GM12801 (cell line): ENCODE results near the gene AIDA.

Experiments used
- CTCF ChIP-seq: IDR thresholded peaks from one replicate; pipeline ENCODE4 v1.5.1; 2011; ENCODE audit warnings: control low read depth; ENCODE audit not compliant: insufficient read length; ENCODE audit errors: extremely low read depth

The AIDA gene

DNA sequence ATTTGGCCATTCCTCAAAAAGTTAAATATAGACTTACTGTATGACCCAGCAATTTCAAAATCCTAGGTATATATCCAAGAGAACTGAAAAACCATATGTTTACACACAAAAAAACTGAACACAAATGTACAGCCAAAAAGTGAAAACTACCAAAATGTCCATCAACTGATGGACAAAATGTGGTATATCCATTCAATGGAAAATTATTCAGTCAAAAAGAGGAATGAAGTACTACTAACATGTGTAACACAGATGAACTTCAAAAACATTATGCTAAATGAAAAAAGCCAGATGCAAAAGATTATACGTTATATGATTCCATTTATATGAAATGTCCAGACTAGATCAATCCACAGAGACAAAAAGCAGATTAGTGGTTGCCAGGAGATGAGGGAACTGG, 8.0 kb downstream of the AIDA start:
- TF ChIP-seq CTCF: no peak

DNA sequence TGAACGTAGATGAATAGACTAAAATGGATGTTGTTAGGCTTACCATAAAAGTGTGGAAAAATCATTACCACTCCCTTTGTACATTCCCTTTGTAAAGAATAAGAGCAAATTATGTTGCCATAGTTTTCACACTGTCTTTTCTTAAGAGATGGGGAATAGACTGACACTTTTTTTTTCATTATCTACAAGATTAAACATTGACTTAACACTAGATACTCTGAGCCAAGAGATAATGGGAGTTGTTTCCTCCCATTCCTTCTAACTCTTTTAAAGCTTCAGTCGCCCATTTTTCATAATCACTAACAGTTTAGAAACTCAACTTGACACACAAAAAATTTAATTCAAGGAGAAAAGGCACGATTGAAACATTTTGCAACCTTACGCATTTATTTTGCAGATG, 10.1 kb downstream of the AIDA start:
- no peak for TF ChIP-seq CTCF

GRCh38 chr1:222697826-222698225, 14.5 kb downstream of the AIDA start:
- no peak for TF ChIP-seq CTCF

DNA sequence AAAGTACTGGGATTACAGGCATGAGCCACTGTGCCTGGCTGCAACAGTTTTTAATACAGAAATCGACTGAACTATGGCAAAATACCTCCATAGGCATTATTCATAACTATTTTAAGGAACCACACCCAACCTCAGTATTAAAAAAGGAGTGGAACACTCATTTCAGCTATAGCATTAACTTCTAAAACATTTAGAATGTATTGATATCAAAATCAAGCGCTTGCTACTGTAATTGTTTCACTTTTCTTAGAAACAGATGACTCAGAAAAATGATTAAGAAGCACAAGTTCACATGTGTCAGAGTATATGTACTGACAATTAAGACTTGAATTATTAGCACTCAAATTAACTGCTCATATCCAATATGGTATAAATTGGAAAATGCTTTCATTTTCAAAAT, 15.1 kb downstream of the AIDA start:
- TF ChIP-seq CTCF: no peak

- TF ChIP-seq CTCF: no peak
Measured at GRCh38 chr1:222696741-222697140, 15.6 kb downstream of the AIDA start.

DNA sequence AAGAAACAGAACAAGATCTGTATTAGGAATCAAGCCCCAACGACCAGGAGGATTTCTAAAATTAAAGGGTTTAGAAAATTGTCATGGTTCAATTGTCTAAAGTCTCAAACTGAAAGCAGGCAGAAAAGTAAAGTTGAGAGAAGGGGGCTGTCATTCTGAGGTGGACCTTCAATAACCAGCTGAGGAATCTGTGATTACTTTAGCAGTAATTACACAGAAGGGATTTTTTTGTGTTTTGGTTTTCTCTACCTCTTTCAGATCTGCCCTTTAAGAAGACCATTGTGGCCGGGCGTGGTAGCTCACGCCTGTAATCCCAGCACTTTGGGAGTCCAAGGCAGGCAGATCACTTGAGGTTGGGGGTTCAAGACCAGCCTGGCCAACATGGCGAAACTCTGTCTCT, 17.4 kb downstream of the AIDA start:
- TF ChIP-seq CTCF: no peak

DNA sequence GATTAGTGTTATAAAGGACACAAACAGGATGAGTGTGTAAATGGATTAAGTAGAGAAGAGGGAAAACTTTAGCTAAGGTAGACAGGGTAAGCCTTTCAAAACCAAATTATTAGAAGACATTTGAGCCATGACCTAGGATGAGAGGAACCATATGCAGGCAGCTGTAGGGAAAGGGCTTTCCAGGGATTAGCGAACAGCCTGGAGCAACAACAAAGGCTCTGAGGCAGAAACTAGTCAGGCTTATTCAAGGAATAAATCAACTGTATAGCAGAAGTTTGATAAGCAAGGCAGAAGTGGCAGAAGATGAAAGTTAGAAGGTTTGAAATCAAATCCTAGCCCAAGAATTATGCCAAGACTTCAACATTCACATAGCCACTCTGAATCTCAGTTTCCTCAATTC, 21.3 kb downstream of the AIDA start:
- TF ChIP-seq CTCF: no peak

GRCh38 chr1:222680080-222680479, 32.2 kb downstream of the AIDA start:
- TF ChIP-seq CTCF: no peak
